ENCODE results near the gene RASAL2. TPM values are rescaled to one million over a fixed set of nuclear protein-coding genes. Genes with fewer than 3 reads are reported as not detected.
"Not testable (repeated sequence)": the region's sequence is repeated elsewhere in the genome, so short reads cannot be mapped to it uniquely, and the experiment has no call there.

Gene RASAL2
- total RNA-seq, 1 experiment from 2014 or later = 6.9 TPM

- no peak for DNase-seq (ENCODE audit: extremely low read depth, low read depth)
Observed at GRCh38 chr1:178218550-178218949, 124.6 kb downstream of the RASAL2 start.

GRCh38 chr1:178220094-178220493 lies 126.2 kb downstream of the RASAL2 start:
- DNase-seq (ENCODE audit: extremely low read depth, low read depth) = no peak

GRCh38 chr1:178223289-178223688 lies 129.4 kb downstream of the RASAL2 start:
- no peak for DNase-seq (ENCODE audit: extremely low read depth, low read depth)

GRCh38 chr1:178224358-178224757 lies 130.5 kb downstream of the RASAL2 start:
- no peak for DNase-seq (ENCODE audit: extremely low read depth, low read depth)

GRCh38 chr1:178230881-178231409 lies 137.0 kb downstream of the RASAL2 start:
- DNase-seq (ENCODE audit: extremely low read depth, low read depth) = no peak

- no peak for DNase-seq (ENCODE audit: extremely low read depth, low read depth)
Observed at GRCh38 chr1:178232108-178232507, 138.2 kb downstream of the RASAL2 start.

- DNase-seq (ENCODE audit: extremely low read depth, low read depth) = no peak
Observed at GRCh38 chr1:178232949-178233348, 139.0 kb downstream of the RASAL2 start.

GRCh38 chr1:178237121-178237520 lies 143.2 kb downstream of the RASAL2 start:
- DNase-seq (ENCODE audit: extremely low read depth, low read depth) = no peak

- peak; percentile 97 for DNase-seq (ENCODE audit: extremely low read depth, low read depth)
Observed at GRCh38 chr1:178238722-178239510, 145.0 kb downstream of the RASAL2 start.

- DNase-seq (ENCODE audit: extremely low read depth, low read depth) = peak; percentile 38
Observed at GRCh38 chr1:178241057-178241456, 147.2 kb downstream of the RASAL2 start.

- DNase-seq (ENCODE audit: extremely low read depth, low read depth) = no peak
Observed at GRCh38 chr1:178241837-178242236, 147.9 kb downstream of the RASAL2 start.

- no peak for DNase-seq (ENCODE audit: extremely low read depth, low read depth)
Observed at GRCh38 chr1:178243119-178243518, 149.2 kb downstream of the RASAL2 start.

GRCh38 chr1:178243890-178244289 lies 150.0 kb downstream of the RASAL2 start:
- DNase-seq (ENCODE audit: extremely low read depth, low read depth) = no peak

GRCh38 chr1:178248284-178248683 lies 154.4 kb downstream of the RASAL2 start:
- DNase-seq (ENCODE audit: extremely low read depth, low read depth) = not testable (repeated sequence)

- DNase-seq (ENCODE audit: extremely low read depth, low read depth) = not testable (repeated sequence)
Observed at GRCh38 chr1:178253581-178253980, 159.7 kb downstream of the RASAL2 start.

GRCh38 chr1:178254433-178254832 lies 160.5 kb downstream of the RASAL2 start:
- no peak for DNase-seq (ENCODE audit: extremely low read depth, low read depth)

GRCh38 chr1:178258536-178258935 lies 164.6 kb downstream of the RASAL2 start:
- no peak for DNase-seq (ENCODE audit: extremely low read depth, low read depth)

GRCh38 chr1:178262120-178262500 lies 168.2 kb downstream of the RASAL2 start:
- peak; percentile 28 for DNase-seq (ENCODE audit: extremely low read depth, low read depth)

- no peak for DNase-seq (ENCODE audit: extremely low read depth, low read depth)
Observed at GRCh38 chr1:178263341-178263740, 169.4 kb downstream of the RASAL2 start.

GRCh38 chr1:178266113-178266512 lies 172.2 kb downstream of the RASAL2 start:
- no peak for DNase-seq (ENCODE audit: extremely low read depth, low read depth)

GRCh38 chr1:178266619-178267066 lies 172.7 kb downstream of the RASAL2 start:
- DNase-seq (ENCODE audit: extremely low read depth, low read depth) = no peak

- DNase-seq (ENCODE audit: extremely low read depth, low read depth) = no peak
Observed at GRCh38 chr1:178267646-178268094, 173.8 kb downstream of the RASAL2 start.

Data from NCI-H460 (cell line).